ENCODE data around the gene DENND1C. TPM values are rescaled to one million over a fixed set of nuclear protein-coding genes. Genes with fewer than 3 reads are reported as not detected.

Gene DENND1C
- total and polyA plus RNA-seq, 7 donors: 0.17 to 0.93 (median 0.27) TPM

- no peak for TF ChIP-seq CTCF (IDR thresholded peaks at IDR 0.05)
- Histone ChIP-seq H3K27ac (no peak overlapping the region), H3K4me3 (peak overlapping the region; percentile 74), H3K4me1 (peaks cover 7% of the 10 kb centered on the region), H3K9me3 (no peaks in the 10 kb centered on the region), H3K27me3 (ENCODE audit: insufficient read depth in 3 of 3, low read length in 2 of 3) (peaks cover 0 to 18% (median 15%) of the 10 kb centered on the region in 3 donors), H3K36me3 (ENCODE audit: insufficient read depth in 1 of 2, low read depth in 1 of 2) (no peaks in the 10 kb centered on the region)
- intact Hi-C loops (cut with DNase I): no loop called here
- WGBS, 3 donors: 28 to 54% (median 47%) methylated on average over 2 of the region's 2 CpGs
- DNase-seq (no peak), ATAC-seq (no peak)
Measured at GRCh38 chr19:6529351-6529750, 47.8 kb upstream of the DENND1C start.

GRCh38 chr19:6528544-6529121 lies 47.0 kb upstream of the DENND1C start:
- 15 to 23% (median 20%) methylated on average over 8 to 9 of the region's 9 CpGs for WGBS, 3 donors
- Histone ChIP-seq H3K4me1 (peaks cover 7% of the 10 kb centered on the region), H3K27ac (no peak overlapping the region), H3K4me3 (no peak overlapping the region), H3K27me3 (ENCODE audit: insufficient read depth in 3 of 3, low read length in 2 of 3) (peaks cover 0 to 16% (median 15%) of the 10 kb centered on the region in 3 donors), H3K9me3 (no peaks in the 10 kb centered on the region), H3K36me3 (ENCODE audit: insufficient read depth in 1 of 2, low read depth in 1 of 2) (no peaks in the 10 kb centered on the region)
- DNase-seq: peak; percentile 57 to 81
- intact Hi-C loops (cut with DNase I): no loop called here
- ATAC-seq: peak in 2 of 4 donors; percentile 10 to 17
- TF ChIP-seq CTCF (IDR thresholded peaks at IDR 0.05): no peak

GRCh38 chr19:6527893-6528543 lies 46.4 kb upstream of the DENND1C start:
- Histone ChIP-seq H3K27me3 (ENCODE audit: insufficient read depth in 3 of 3, low read length in 2 of 3) (peaks cover 0 to 16% (median 15%) of the 10 kb centered on the region in 3 donors), H3K36me3 (ENCODE audit: insufficient read depth in 1 of 2, low read depth in 1 of 2) (no peaks in the 10 kb centered on the region), H3K27ac (no peak overlapping the region), H3K9me3 (no peaks in the 10 kb centered on the region), H3K4me3 (no peak overlapping the region), H3K4me1 (peaks cover 7% of the 10 kb centered on the region)
- intact Hi-C loops (cut with DNase I): no loop called here
- DNase-seq (no peak), ATAC-seq (no peak)
- no peak for TF ChIP-seq CTCF (IDR thresholded peaks at IDR 0.05)
- WGBS, 3 donors: 61 to 64% (median 61%) methylated on average over 17 of the region's 17 CpGs

GRCh38 chr19:6524311-6524710 lies 42.7 kb upstream of the DENND1C start:
- Histone ChIP-seq H3K27ac (no peak overlapping the region), H3K4me3 (no peak overlapping the region), H3K9me3 (no peaks in the 10 kb centered on the region), H3K4me1 (peaks cover 7% of the 10 kb centered on the region), H3K36me3 (ENCODE audit: insufficient read depth in 1 of 2, low read depth in 1 of 2) (no peaks in the 10 kb centered on the region), H3K27me3 (ENCODE audit: insufficient read depth in 3 of 3, low read length in 2 of 3) (peaks cover 0 to 3% (median 0%) of the 10 kb centered on the region in 3 donors)
- intact Hi-C loops (cut with DNase I): no loop called here
- no peak for TF ChIP-seq CTCF (IDR thresholded peaks at IDR 0.05)
- WGBS, 3 donors: 60 to 83% (median 71%) methylated on average over 2 of the region's 2 CpGs
- no peak for ATAC-seq
- DNase-seq: no peak
